Keratinocyte (primary cell): ENCODE data around the gene ZNF226. TPM values are rescaled to one million over a fixed set of nuclear protein-coding genes. Genes with fewer than 3 reads are reported as not detected.

Experiments
- DNase-seq: peaks from one replicate; pipeline ENCODE4 v3.0.0-alpha.2; 2011; ENCODE audit warnings: low read depth, missing footprints, low spot score
- FAIRE-seq: peaks from 2 replicates; lab custom pipeline; 2011; peaks lifted over from hg19 to GRCh38; lab: Jason Lieb, UNC
- H2AFZ ChIP-seq: 2 replicates; pipeline ENCODE4 v1.6.0; 2012; ENCODE audit warnings: low read length, control low read depth, inconsistent platforms; ENCODE audit not compliant: control insufficient read depth
- H3K27ac ChIP-seq: 2 replicates; pipeline ENCODE4 v1.5.1; 2011; ENCODE audit warnings: low read length; ENCODE audit not compliant: control insufficient read depth, insufficient read depth
- H3K27me3 ChIP-seq: 3 replicates; pipeline ENCODE4 v1.6.0; 2011; ENCODE audit warnings: low read length; ENCODE audit not compliant: control insufficient read depth, insufficient read depth; ENCODE audit errors: extremely low read depth
- H3K36me3 ChIP-seq, 2 experiments: 2 replicates in 1 of 2; 3 replicates in 1 of 2; pipeline ENCODE4 v1.5.1; 2011; ENCODE audit warnings: low read length in 2 of 2, mild to moderate bottlenecking in 1 of 2; ENCODE audit not compliant: control insufficient read depth in 2 of 2, insufficient read depth in 2 of 2; ENCODE audit errors: extremely low read depth in 1 of 2
- H3K4me1 ChIP-seq: 3 replicates; pipeline ENCODE4 v1.5.1; 2011; ENCODE audit warnings: low read length; ENCODE audit not compliant: control insufficient read depth, insufficient read depth; ENCODE audit errors: extremely low read depth
- H3K4me2 ChIP-seq: 3 replicates; pipeline ENCODE4 v1.6.0; 2011; ENCODE audit warnings: low read depth, low read length; ENCODE audit not compliant: control insufficient read depth, insufficient read depth; ENCODE audit errors: extremely low read depth
- H3K4me3 ChIP-seq, 3 experiments: fragments of 200-600 bp in 1 of 3; sonication (generic) in 1 of 3; 2 replicates in 2 of 3; 3 replicates in 1 of 3; pipeline ENCODE4 v1.5.1; 2011 to 2016; ENCODE audit warnings: low read length in 3 of 3, mild to moderate bottlenecking in 3 of 3, control low read depth in 2 of 3, inconsistent platforms in 1 of 3, low read depth in 1 of 3, mixed read lengths in 1 of 3, mixed run types in 1 of 3, moderate library complexity in 1 of 3; ENCODE audit not compliant: control insufficient read depth in 2 of 3, insufficient read depth in 2 of 3; ENCODE audit errors: extremely low read depth in 1 of 3
- H3K79me2 ChIP-seq: 2 replicates; pipeline ENCODE4 v1.6.0; 2012; ENCODE audit warnings: low read length; ENCODE audit not compliant: control insufficient read depth, insufficient read depth
- H3K9ac ChIP-seq: 3 replicates; pipeline ENCODE4 v1.6.0; 2011; ENCODE audit warnings: low read length; ENCODE audit not compliant: control insufficient read depth, insufficient read depth; ENCODE audit errors: extremely low read depth
- H3K9me1 ChIP-seq: 3 replicates; pipeline ENCODE4 v1.6.0; 2011; ENCODE audit warnings: low read length; ENCODE audit not compliant: control insufficient read depth, insufficient read depth; ENCODE audit errors: extremely low read depth
- H3K9me3 ChIP-seq: 2 replicates; pipeline ENCODE4 v1.5.1; 2012; ENCODE audit warnings: low read depth, low read length; ENCODE audit not compliant: control insufficient read depth
- H4K20me1 ChIP-seq: 3 replicates; pipeline ENCODE4 v1.6.0; 2011; ENCODE audit warnings: low read length; ENCODE audit not compliant: control insufficient read depth, insufficient read depth; ENCODE audit errors: extremely low read depth
- EZH2 ChIP-seq: IDR thresholded peaks from one replicate; pipeline ENCODE4 v1.6.1; 2012; ENCODE audit warnings: inconsistent platforms, mild to moderate bottlenecking, low read length, moderate library complexity
- dilution Hi-C: fragments of 300-500 bp; cut with MboI; formaldehyde crosslinking; loops from one replicate; pipeline ENCODE4 v1.7.0; 2020; ENCODE audit warnings: low sequenced_read_pairs; ENCODE audit not compliant: extremely low pct_ligation_motif_present
- polyA plus RNA-seq, 5 experiments: library from polyadenylated mRNA; depleted of rRNA in 3 of 5; stranded (reverse) in 3 of 5; stranded (forward) in 1 of 5; unstranded in 1 of 5; fragments of >200 nt; gene quantifications; 1 replicate in 1 of 5; 2 replicates in 3 of 5; 3 replicates in 1 of 5; pipeline versions ENCODE4 v1.2.1 to v1.2.3, GENCODE V29; 2011 to 2012; ENCODE audit warnings: missing spikeins in 2 of 5, low read depth in 1 of 5, low replicate concordance in 1 of 5
- TF ChIP-seq, protein P1 (sequence below), 3 experiments: IDR thresholded peaks in 1 of 3; conservative IDR thresholded peaks in 1 of 3; optimal IDR thresholded peaks in 1 of 3; 2 replicates in 2 of 3; 3 replicates in 1 of 3; pipeline versions ENCODE3 to v1.5.1; 2011; ENCODE audit warnings: low read length in 3 of 3, mild to moderate bottlenecking in 3 of 3, moderate library complexity in 2 of 3, control low read depth in 1 of 3, inconsistent platforms in 1 of 3; ENCODE audit not compliant: insufficient read depth in 2 of 3; ENCODE audit errors: extremely low read depth in 1 of 3

Gene ZNF226
- polyA plus RNA-seq, 1 donor (not counting 4 experiments of a cell fraction or from before 2014, with no cell fraction given), result 16.4 TPM

GRCh38 chr19:44182145-44182544, 17.2 kb downstream of the ZNF226 start:
- H3K27me3 ChIP-seq, result no peaks in the 10 kb centered on the region
- no peak for FAIRE-seq
- no peak overlapping the region for H2AFZ ChIP-seq
- H3K9ac ChIP-seq, result no peak overlapping the region
- peaks cover 0 to under 1% of the 10 kb centered on the region in 2 experiments for H3K36me3 ChIP-seq
- H3K27ac ChIP-seq, result no peak overlapping the region
- H3K4me1 ChIP-seq, result no peaks in the 10 kb centered on the region
- H3K4me2 ChIP-seq, result no peak overlapping the region
- no peak for DNase-seq
- H3K9me3 ChIP-seq, result no peaks in the 10 kb centered on the region
- no peaks in the 10 kb centered on the region for H3K9me1 ChIP-seq
- H3K79me2 ChIP-seq, result no peaks in the 10 kb centered on the region
- dilution Hi-C loops, result no loop called here
- H4K20me1 ChIP-seq, result no peaks in the 10 kb centered on the region
- no peak overlapping the region for H3K4me3 ChIP-seq
- TF ChIP-seq, protein P1, sequence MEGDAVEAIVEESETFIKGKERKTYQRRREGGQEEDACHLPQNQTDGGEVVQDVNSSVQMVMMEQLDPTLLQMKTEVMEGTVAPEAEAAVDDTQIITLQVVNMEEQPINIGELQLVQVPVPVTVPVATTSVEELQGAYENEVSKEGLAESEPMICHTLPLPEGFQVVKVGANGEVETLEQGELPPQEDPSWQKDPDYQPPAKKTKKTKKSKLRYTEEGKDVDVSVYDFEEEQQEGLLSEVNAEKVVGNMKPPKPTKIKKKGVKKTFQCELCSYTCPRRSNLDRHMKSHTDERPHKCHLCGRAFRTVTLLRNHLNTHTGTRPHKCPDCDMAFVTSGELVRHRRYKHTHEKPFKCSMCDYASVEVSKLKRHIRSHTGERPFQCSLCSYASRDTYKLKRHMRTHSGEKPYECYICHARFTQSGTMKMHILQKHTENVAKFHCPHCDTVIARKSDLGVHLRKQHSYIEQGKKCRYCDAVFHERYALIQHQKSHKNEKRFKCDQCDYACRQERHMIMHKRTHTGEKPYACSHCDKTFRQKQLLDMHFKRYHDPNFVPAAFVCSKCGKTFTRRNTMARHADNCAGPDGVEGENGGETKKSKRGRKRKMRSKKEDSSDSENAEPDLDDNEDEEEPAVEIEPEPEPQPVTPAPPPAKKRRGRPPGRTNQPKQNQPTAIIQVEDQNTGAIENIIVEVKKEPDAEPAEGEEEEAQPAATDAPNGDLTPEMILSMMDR (optimal IDR thresholded peaks at IDR 0.05 in 1 of 3, IDR thresholded peaks at IDR 0.05 in 1 of 3, conservative IDR thresholded peaks at IDR 0.05 in 1 of 3; ENCODE audit: extremely low read depth in 1 of 3, insufficient read depth in 2 of 3, low read length in 3 of 3), result no peak
- no peak for TF ChIP-seq EZH2

- TF ChIP-seq, protein P1 (optimal IDR thresholded peaks at IDR 0.05 in 1 of 3, IDR thresholded peaks at IDR 0.05 in 1 of 3, conservative IDR thresholded peaks at IDR 0.05 in 1 of 3; ENCODE audit: extremely low read depth in 1 of 3, insufficient read depth in 2 of 3, low read length in 3 of 3), result no peak
- no peak for TF ChIP-seq EZH2
- dilution Hi-C loops, result no loop called here
- no peaks in the 10 kb centered on the region for H3K4me1 ChIP-seq
- no peaks in the 10 kb centered on the region for H3K9me1 ChIP-seq
- no peak overlapping the region for H2AFZ ChIP-seq
- FAIRE-seq, result no peak
- no peaks in the 10 kb centered on the region for H4K20me1 ChIP-seq
- H3K79me2 ChIP-seq, result no peaks in the 10 kb centered on the region
- no peaks in the 10 kb centered on the region for H3K27me3 ChIP-seq
- H3K4me3 ChIP-seq, result no peak overlapping the region
- no peaks in the 10 kb centered on the region for H3K9me3 ChIP-seq
- H3K4me2 ChIP-seq, result no peak overlapping the region
- no peak overlapping the region for H3K9ac ChIP-seq
- no peaks in the 10 kb centered on the region for H3K36me3 ChIP-seq
- no peak for DNase-seq
- H3K27ac ChIP-seq, result no peak overlapping the region
Measured at GRCh38 chr19:44190020-44190419, 25.1 kb downstream of the ZNF226 start.
